Inflammatory macrophage treated with lipopolysaccharide for 4 hours (primary cell): Measurements from ENCODE around the gene GRAMD2A.

ENCODE experiments used
- DNase-seq: peaks from one replicate; pipeline ENCODE4 v3.0.0-alpha.2; 2020

GRAMD2A gene

DNA sequence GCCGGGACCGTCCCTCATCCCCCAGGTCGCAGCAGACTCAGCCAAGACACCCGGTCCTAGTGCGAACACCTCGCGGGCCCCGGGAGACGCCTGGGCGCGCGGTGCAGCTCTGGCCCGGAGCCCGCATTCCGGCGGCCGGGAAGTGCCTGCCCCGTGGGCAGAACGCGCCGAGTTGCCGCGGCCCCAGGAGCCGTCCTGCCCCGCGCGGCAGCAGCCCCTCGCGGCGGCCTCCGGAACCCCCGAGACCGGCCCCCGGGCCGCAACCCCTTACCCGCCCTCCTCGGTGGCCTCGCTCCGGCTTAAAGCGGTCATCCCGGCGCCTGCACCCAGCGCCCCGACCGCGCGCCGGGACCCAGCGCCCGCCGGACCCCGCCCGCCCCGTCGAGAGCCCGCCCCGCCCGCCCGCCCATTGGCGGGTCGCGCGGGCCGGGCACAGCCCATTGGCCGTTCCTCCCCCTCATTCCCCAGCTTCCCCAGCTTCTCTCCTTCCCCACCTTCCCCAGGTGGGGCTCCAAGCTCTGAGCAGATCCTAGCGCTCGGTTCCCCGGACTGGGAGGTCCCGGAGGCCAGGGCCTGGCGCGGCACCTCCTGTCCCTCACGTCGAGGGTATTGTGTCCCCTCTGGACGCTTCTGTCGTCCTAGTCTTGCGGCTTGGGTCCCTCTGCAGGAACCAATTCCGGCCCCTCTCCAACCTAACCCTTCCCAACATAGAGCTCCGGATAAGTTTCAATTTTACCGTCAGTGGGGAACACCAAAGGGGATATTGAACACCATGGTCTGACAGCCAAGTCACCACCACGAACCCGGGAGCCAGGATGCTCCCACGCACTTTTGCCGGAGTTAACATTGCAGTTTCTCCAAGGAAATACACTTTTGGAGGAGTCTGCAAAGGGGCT is at the start of gene GRAMD2A:
TSS of gene GRAMD2A (minus strand) at position 328 of the 896 bp plus-strand sequence.
- peak; percentile 14 for DNase-seq

DNA sequence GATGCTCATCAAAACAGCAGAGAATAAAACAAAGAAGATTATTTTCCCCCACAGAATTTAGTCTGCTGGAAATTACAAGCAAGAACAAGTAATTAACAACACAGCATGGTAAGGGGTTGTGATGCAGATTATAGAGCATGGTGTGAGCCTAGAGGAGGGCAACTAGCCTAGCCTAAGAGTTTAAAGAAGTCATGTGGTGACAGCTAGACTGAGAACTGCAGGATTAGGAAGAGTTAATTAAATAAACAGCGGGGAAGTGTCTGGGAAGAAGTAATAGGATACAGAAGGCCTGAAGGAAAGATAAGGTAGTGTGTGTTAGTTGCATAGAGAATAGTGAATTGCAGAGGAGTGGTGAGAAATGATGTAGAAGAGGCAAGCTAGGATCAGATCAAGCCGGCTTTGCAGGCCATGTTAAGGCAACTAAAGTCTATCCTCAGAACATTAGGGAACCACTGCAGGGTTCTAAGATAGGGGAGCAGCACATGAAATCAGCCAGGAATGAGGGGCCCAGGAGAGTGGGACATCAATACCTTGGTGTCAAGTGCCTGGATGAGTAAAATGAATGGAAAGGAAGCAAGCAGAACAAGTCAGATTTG is 45.3 kb upstream of the GRAMD2A start:
- DNase-seq = no peak

DNA sequence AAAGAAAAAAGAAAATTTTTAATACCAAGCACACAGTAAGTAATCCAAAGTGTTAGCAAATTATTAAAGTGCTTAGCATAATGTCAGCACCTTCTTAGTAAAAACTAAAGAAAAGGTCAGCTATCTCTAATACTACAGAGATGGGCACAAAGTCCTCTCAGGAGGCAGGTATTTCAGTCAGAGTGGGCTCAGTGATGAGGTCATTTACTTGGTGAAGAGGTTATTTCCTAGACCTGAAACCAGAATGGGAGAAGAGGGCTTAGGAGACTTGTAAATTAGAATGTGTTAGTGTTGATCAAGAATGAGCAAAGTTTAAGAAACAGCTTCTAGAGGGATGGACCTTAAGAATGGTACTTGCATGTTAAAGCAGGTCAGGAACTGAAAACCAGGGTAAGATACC is 42.1 kb upstream of the GRAMD2A start:
- DNase-seq = no peak

- no peak for DNase-seq
Measured at GRCh38 chr15:72238586-72238985, 41.0 kb upstream of the GRAMD2A start.

DNA sequence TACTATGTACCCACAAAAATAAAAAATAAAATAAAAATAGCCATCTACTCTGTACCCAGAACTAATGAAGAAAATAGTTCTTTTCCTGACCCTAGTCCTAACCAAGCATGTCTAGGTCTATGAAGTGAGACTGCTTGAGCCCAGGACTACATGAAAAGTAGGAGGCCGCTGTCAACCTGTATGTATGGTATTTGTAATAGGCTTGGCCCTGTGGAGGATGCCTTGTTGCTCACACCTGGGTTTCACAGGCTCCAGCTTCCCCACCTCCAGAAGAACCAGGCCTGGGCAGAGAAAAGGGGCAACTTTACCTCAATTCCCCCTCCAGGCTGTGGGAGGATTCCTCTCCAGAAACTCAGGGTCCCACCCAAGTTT is 40.3 kb upstream of the GRAMD2A start:
- no peak for DNase-seq

GRCh38 chr15:72237029-72237852 is 39.7 kb upstream of the GRAMD2A start:
- peak; percentile 96 for DNase-seq

DNA sequence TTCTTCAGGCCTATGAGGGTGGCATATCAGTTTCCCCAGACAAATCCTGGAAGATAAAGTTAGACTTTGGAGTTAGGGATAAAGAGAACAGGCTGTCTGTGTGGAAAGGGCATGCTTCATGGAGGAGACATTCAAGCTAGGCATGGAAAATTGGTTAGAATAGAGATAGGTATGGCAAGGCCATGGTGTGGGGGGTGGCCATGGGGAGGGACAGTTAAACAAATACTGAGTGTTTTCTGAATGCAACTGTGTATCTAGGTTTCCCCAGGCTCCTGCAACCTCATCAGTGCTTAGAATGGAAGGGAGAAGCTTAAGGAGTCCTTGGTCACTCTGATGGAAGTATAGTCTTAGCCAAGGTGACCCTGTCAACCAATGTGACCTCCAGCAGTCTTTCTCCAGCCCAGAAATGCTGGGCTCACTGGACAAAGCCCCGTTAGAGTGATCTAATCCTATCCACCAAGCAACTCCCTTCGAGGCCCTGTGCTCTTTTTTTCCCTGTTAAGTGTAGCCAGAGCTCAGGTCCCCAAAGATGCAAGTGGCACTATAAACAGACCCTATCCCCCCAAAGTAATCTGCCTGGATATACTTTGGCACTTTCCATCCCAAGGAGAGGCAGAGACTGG is 38.9 kb upstream of the GRAMD2A start:
- DNase-seq = no peak

- DNase-seq = no peak
Measured at GRCh38 chr15:72235298-72235697, 37.7 kb upstream of the GRAMD2A start.

- DNase-seq = peak; percentile 44
Measured at GRCh38 chr15:72233769-72234168, 36.2 kb upstream of the GRAMD2A start.

GRCh38 chr15:72231833-72232478 is 34.4 kb upstream of the GRAMD2A start:
- peak; percentile 82 for DNase-seq

DNA sequence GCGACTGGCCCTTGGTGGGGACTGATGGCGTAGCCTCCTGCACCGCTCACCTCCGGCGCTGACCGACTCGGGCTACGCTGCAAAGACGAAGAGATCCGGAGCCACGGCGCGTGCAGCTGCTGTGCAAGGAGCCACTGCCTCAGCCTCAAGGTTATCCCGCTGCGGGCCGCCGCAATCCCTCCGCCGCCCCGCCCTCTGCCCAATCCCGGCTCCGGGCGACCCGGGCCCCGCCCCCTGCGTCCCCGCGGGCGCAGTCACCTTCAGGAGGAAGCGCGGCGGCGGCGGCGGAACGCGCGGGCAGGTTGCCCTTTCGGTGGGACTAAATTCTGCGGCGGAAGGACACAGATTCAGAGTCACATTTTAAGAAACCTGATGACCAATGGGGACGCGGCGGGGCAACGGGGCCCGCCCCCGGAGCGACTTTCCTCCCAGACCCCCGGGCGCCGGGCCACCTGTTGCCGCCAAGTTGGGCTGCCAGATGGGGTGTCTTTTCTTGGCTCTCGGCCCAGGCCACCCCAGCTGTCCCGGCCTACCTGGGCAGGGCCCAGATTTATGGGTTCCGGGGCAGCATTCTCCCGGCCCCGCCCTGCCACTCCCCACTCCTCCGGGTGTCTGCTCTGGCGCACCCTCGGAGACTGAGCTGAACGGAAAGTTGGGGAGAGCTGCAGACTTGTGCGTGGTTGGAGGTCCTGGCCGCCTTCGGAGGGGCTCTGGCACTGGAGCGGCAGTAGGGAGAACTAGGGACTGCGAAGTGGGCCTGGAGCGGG is 33.7 kb upstream of the GRAMD2A start, which contains the start of gene PKM:
TSS of gene PKM (minus strand) at position 125 of the 767 bp plus-strand sequence. CDS start 12,093 bp downstream, outside the sequence.
- DNase-seq = peak; percentile 98

GRCh38 chr15:72230197-72231065 is 32.8 kb upstream of the GRAMD2A start:
- peak; percentile 92 for DNase-seq

- no peak for DNase-seq
Measured at GRCh38 chr15:72229947-72230196, 32.3 kb upstream of the GRAMD2A start.

DNA sequence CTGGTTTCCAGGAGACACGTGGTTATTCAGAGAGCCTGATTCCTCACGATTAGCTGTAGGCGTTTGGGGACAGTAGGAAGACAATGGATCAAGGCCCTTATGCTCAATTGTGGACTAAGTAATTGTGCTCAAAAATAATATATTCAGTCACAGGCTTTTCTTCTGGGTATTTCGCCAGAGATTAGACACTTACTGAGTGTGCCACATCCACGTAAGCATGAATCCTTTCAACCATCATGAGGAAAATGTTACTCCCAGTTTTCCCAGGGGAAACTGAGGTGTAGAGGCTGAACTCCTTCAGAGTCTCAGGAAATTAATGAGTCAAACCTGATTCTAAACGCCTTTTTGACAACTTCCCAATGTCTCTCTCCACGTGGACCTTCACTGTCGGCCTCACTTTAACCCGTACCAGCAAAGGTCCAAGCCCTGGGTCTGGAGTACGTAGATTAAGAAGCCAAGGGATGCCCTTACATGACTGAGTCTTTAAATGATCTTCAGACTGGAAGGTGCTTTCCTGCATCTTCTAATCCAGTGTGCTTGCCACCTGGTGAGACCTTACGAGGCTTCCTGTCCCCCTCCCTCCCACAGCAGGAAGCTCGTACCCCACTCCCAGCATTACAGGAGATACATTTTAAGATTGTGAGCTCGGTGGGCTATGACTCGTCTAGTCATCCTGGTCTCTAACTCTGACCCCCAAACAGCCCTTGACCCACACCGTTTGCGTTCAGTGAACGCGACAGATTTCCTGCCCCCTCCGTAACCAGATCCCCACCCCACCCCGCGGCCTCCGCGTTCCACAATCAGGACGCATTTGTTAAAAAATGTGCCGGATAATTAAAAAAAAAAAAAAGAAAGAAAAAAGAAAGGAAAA is 31.7 kb upstream of the GRAMD2A start:
- DNase-seq = peak; percentile 64

GRCh38 chr15:72227720-72228119 is 30.1 kb upstream of the GRAMD2A start:
- DNase-seq = peak; percentile 95

DNA sequence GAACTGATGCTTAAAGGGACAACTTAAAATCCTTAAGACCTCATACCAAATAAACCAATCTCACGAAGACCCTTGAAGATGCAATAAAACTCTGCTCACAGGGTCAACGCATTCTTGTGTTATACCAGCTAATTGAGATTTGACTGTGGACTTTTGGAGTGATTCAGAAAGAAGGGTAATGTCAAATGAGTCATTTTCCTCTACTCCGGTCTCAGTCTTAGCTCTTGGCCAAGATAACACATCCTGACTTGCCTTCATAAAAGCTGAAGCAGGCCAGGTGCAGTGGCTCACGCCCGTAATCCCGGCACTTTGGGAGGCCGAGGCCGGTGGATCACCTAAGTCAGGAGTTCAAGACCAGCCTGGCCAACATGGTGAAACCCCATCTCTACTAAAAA is 29.6 kb upstream of the GRAMD2A start:
- DNase-seq = peak; percentile 80

- DNase-seq = no peak
Measured at GRCh38 chr15:72223278-72223677, 25.7 kb upstream of the GRAMD2A start.

- DNase-seq = peak; percentile 58
Measured at GRCh38 chr15:72222393-72222792, 24.8 kb upstream of the GRAMD2A start.

DNA sequence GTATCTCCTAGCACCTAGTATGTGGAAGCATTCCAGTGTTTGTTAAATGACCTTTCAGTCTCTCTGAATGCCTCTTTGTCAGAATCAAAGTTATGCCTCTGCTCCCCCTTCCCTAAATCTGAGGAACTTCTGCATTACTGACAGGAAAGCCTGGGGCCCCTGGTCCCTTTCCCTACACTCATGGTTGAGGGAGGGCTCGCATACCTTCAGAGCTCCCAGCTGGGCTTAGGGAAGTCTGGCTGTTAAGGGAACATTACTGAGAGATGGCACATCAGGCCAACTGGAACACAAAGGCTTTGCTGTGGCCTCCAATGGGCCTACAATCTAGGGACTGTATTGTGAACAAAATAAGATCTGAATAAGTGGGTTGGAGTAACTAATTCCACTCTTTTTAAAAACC is 23.1 kb upstream of the GRAMD2A start:
- DNase-seq = no peak

GRCh38 chr15:72217216-72217615 is 19.6 kb upstream of the GRAMD2A start:
- no peak for DNase-seq
